ENCODE results near the gene ARGLU1.

Gene ARGLU1

GRCh38 chr13:106524108-106524507 is 43.8 kb downstream of the ARGLU1 start:
- H3K27ac ChIP-seq (ENCODE audit: low read depth, low read length) = no peak overlapping the region
- no peaks in the 10 kb centered on the region for H3K9me3 ChIP-seq (ENCODE audit: insufficient read depth, low read length)
- H3K36me3 ChIP-seq (ENCODE audit: low read length) = no peaks in the 10 kb centered on the region
- no peak overlapping the region for H3K4me2 ChIP-seq (ENCODE audit: low read depth, low read length, poor library complexity, severe bottlenecking)
- H3K4me3 ChIP-seq (ENCODE audit: insufficient read depth, low read length, poor library complexity, severe bottlenecking) = no peak overlapping the region
- no peak overlapping the region for H2AFZ ChIP-seq (ENCODE audit: low read depth, low read length, severe bottlenecking)
- no peaks in the 10 kb centered on the region for H3K79me2 ChIP-seq (ENCODE audit: insufficient read depth, low read length)
- H3K9ac ChIP-seq (ENCODE audit: low read length) = no peak overlapping the region
- no peaks in the 10 kb centered on the region for H3F3A ChIP-seq (ENCODE audit: insufficient read depth)
- no peak for TF ChIP-seq CTCF (IDR thresholded peaks at IDR 0.05; ENCODE audit: insufficient read depth, low read length, poor library complexity, severe bottlenecking)
- no peak for TF ChIP-seq EZH2phosphoT487 (conservative IDR thresholded peaks at IDR 0.05; ENCODE audit: low read length)
- H3K27me3 ChIP-seq (ENCODE audit: low read length) = no peaks in the 10 kb centered on the region
- H4K20me1 ChIP-seq (ENCODE audit: low read depth, low read length) = no peaks in the 10 kb centered on the region
- H3K9me2 ChIP-seq (replicated peaks; ENCODE audit: insufficient read depth, low read length) = no peaks in the 10 kb centered on the region

- H3K9me2 ChIP-seq (replicated peaks; ENCODE audit: insufficient read depth, low read length) = no peaks in the 10 kb centered on the region
- no peaks in the 10 kb centered on the region for H3F3A ChIP-seq (ENCODE audit: insufficient read depth)
- H2AFZ ChIP-seq (ENCODE audit: low read depth, low read length, severe bottlenecking) = no peak overlapping the region
- H3K36me3 ChIP-seq (ENCODE audit: low read length) = no peaks in the 10 kb centered on the region
- no peaks in the 10 kb centered on the region for H3K27me3 ChIP-seq (ENCODE audit: low read length)
- no peaks in the 10 kb centered on the region for H4K20me1 ChIP-seq (ENCODE audit: low read depth, low read length)
- TF ChIP-seq EZH2phosphoT487 (conservative IDR thresholded peaks at IDR 0.05; ENCODE audit: low read length) (no peak), CTCF (IDR thresholded peaks at IDR 0.05; ENCODE audit: insufficient read depth, low read length, poor library complexity, severe bottlenecking) (no peak)
- H3K27ac ChIP-seq (ENCODE audit: low read depth, low read length) = no peak overlapping the region
- no peak overlapping the region for H3K4me3 ChIP-seq (ENCODE audit: insufficient read depth, low read length, poor library complexity, severe bottlenecking)
- H3K79me2 ChIP-seq (ENCODE audit: insufficient read depth, low read length) = no peaks in the 10 kb centered on the region
- no peak overlapping the region for H3K9ac ChIP-seq (ENCODE audit: low read length)
- H3K9me3 ChIP-seq (ENCODE audit: insufficient read depth, low read length) = no peaks in the 10 kb centered on the region
- H3K4me2 ChIP-seq (ENCODE audit: low read depth, low read length, poor library complexity, severe bottlenecking) = no peak overlapping the region
These were observed 44.4 kb downstream of the ARGLU1 start for GRCh38 chr13:106523576-106523975.

- no peak overlapping the region for H3K27ac ChIP-seq (ENCODE audit: low read depth, low read length)
- H3K27me3 ChIP-seq (ENCODE audit: low read length) = no peaks in the 10 kb centered on the region
- no peaks in the 10 kb centered on the region for H3K36me3 ChIP-seq (ENCODE audit: low read length)
- no peaks in the 10 kb centered on the region for H3K9me2 ChIP-seq (replicated peaks; ENCODE audit: insufficient read depth, low read length)
- no peaks in the 10 kb centered on the region for H4K20me1 ChIP-seq (ENCODE audit: low read depth, low read length)
- no peaks in the 10 kb centered on the region for H3F3A ChIP-seq (ENCODE audit: insufficient read depth)
- no peak overlapping the region for H3K4me3 ChIP-seq (ENCODE audit: insufficient read depth, low read length, poor library complexity, severe bottlenecking)
- H3K9me3 ChIP-seq (ENCODE audit: insufficient read depth, low read length) = no peaks in the 10 kb centered on the region
- no peak overlapping the region for H2AFZ ChIP-seq (ENCODE audit: low read depth, low read length, severe bottlenecking)
- H3K79me2 ChIP-seq (ENCODE audit: insufficient read depth, low read length) = no peaks in the 10 kb centered on the region
- no peak overlapping the region for H3K4me2 ChIP-seq (ENCODE audit: low read depth, low read length, poor library complexity, severe bottlenecking)
- no peak overlapping the region for H3K9ac ChIP-seq (ENCODE audit: low read length)
- TF ChIP-seq EZH2phosphoT487 (conservative IDR thresholded peaks at IDR 0.05; ENCODE audit: low read length) = no peak
- TF ChIP-seq CTCF (IDR thresholded peaks at IDR 0.05; ENCODE audit: insufficient read depth, low read length, poor library complexity, severe bottlenecking) = no peak
These were observed 44.9 kb downstream of the ARGLU1 start for GRCh38 chr13:106522898-106523525.
